ENCODE data around the gene IGFL4. TPM values are rescaled to one million over a fixed set of nuclear protein-coding genes. Genes with fewer than 3 reads are reported as not detected.

Gene IGFL4
- total and polyA plus RNA-seq, 2 of the 13 experiments (the other 11 are each of a cell fraction or from before 2014, with no cell fraction given) = 1.2 to 1.4 TPM

GRCh38 chr19:45994998-45995714 is 45.6 kb downstream of the IGFL4 start, which contains the start of gene CCDC61 (continued):
- TF ChIP-seq SNAPC4 (CRISPR knock-in tag; IDR thresholded peaks at IDR 0.05) (no peak), ZNF788 (CRISPR knock-in tag; IDR thresholded peaks at IDR 0.05; ENCODE audit: borderline replicate concordance) (no peak; the same call in 1 of the 2 replicates), FOXC1 (CRISPR knock-in tag; IDR thresholded peaks at IDR 0.05; ENCODE audit: borderline replicate concordance) (0 out of 2 replicates have a peak, but pooled peaks have one; percentile 54), TAF15 (IDR thresholded peaks at IDR 0.05; ENCODE audit: low read depth, low read length, poor library complexity, severe bottlenecking) (no peak), ZBTB26 (CRISPR knock-in tag; IDR thresholded peaks at IDR 0.05; ENCODE audit: borderline replicate concordance) (no peak), SCMH1 (CRISPR knock-in tag; IDR thresholded peaks at IDR 0.05; ENCODE audit: borderline replicate concordance) (no peak), RBM22 (optimal IDR thresholded peaks at IDR 0.05; ENCODE audit: low read length) (no peak), SNAI1 (CRISPR knock-in tag; IDR thresholded peaks at IDR 0.05; ENCODE audit: borderline replicate concordance) (no peak), SMARCE1 (IDR thresholded peaks at IDR 0.05; ENCODE audit: borderline replicate concordance) (no peak), FOSL1 (CRISPR knock-in tag; IDR thresholded peaks at IDR 0.05; ENCODE audit: borderline replicate concordance) (no peak), HOXA5 (CRISPR knock-in tag; IDR thresholded peaks at IDR 0.05) (0 out of 2 replicates have a peak, but pooled peaks have one; percentile 63), ZNF207 (IDR thresholded peaks at IDR 0.05; ENCODE audit: borderline replicate concordance) (no peak), MAFK (conservative IDR thresholded peaks at IDR 0.05 in 1 of 2, IDR thresholded peaks at IDR 0.05 in 1 of 2; ENCODE audit: low read length in 2 of 2) (no peak), ZSCAN5A (CRISPR knock-in tag; IDR thresholded peaks at IDR 0.05; ENCODE audit: borderline replicate concordance) (no peak), AGO1 (IDR thresholded peaks at IDR 0.05; ENCODE audit: low read depth, low read length, poor library complexity, severe bottlenecking) (no peak), GFI1 (CRISPR knock-in tag; IDR thresholded peaks at IDR 0.05; ENCODE audit: borderline replicate concordance) (no peak; the same call in 1 of the 2 replicates), ZNF24 (IDR thresholded peaks at IDR 0.05) (no peak), NR2F6 (IDR thresholded peaks at IDR 0.05) (no peak), NR2F6 (CRISPR knock-in tag; IDR thresholded peaks at IDR 0.05) (no peak), ZNF335 (CRISPR knock-in tag; IDR thresholded peaks at IDR 0.05) (no peak), ZNF282 (IDR thresholded peaks at IDR 0.05; ENCODE audit: partially characterized antibody) (no peak)
